AG09319 (cell line): ENCODE results near the gene HSPB8.

Source experiments
- DNase-seq: peaks from one replicate; pipeline ENCODE4 v3.0.0-alpha.2; 2010; ENCODE audit warnings: low read depth; ENCODE audit errors: extremely low read depth
- CTCF ChIP-seq: IDR thresholded peaks from 2 replicates; pipeline ENCODE4 v1.5.1; 2011; ENCODE audit warnings: low read depth, mild to moderate bottlenecking, inconsistent platforms, low read length, moderate library complexity

Gene HSPB8

GRCh38 chr12:119157528-119157927 is 21.2 kb upstream of the HSPB8 start:
- TF ChIP-seq CTCF: no peak
- no peak for DNase-seq

- DNase-seq: no peak
- no peak for TF ChIP-seq CTCF
These were observed 20.8 kb upstream of the HSPB8 start for GRCh38 chr12:119157978-119158377.

- DNase-seq: no peak
- TF ChIP-seq CTCF: no peak
These were observed 20.3 kb upstream of the HSPB8 start for GRCh38 chr12:119158402-119158801.

GRCh38 chr12:119159844-119160243 is 18.9 kb upstream of the HSPB8 start:
- DNase-seq: no peak
- TF ChIP-seq CTCF: no peak

GRCh38 chr12:119167902-119168301 is 10.8 kb upstream of the HSPB8 start:
- no peak for TF ChIP-seq CTCF
- DNase-seq: no peak

GRCh38 chr12:119168721-119169120 is 10.0 kb upstream of the HSPB8 start:
- DNase-seq: no peak
- TF ChIP-seq CTCF: no peak

- no peak for DNase-seq
- no peak for TF ChIP-seq CTCF
These were observed 9.6 kb upstream of the HSPB8 start for GRCh38 chr12:119169150-119169549.

- no peak for TF ChIP-seq CTCF
- no peak for DNase-seq
These were observed 7.4 kb upstream of the HSPB8 start for GRCh38 chr12:119171291-119171690.
